Measurements from ENCODE around the gene TERT.

TERT gene

DNA sequence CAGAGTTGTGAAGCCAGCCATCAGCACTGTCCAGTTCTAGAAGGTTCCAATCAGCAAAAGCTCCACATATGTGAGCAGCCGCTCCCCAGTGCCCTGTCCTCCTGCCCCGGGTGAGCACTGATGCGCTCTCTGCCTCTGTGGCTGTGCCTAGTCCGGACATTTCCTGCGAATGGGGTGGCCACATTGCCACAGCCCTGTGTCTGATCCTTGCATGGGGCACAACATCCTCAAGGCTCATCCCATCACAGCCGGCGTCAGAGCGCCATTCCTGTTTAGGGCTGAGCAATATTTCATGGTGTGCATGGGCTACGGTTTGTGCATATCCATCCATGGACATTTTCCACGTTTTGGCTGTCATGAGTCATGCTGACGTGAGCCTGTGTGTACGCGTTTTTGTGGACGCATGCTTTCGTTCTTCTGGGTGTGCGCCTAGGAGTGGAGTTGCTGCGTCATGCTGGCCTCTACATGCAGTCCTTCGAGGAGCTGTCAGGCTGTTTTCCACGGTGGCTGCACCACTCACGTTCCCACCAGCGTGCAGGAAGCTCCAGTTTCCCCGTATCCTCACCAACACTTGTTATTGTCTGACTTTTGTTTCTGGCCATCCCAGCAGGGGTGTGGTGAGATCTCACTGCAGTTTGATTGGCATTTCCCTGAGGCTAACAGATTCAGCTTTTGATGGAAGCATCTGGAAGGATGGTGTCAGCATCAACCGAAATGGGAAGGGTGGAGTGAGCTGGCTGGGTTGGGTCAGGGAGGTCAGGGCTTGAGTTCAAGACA, 79.4 kb downstream of the TERT start:
- no peak for DNase-seq

DNA sequence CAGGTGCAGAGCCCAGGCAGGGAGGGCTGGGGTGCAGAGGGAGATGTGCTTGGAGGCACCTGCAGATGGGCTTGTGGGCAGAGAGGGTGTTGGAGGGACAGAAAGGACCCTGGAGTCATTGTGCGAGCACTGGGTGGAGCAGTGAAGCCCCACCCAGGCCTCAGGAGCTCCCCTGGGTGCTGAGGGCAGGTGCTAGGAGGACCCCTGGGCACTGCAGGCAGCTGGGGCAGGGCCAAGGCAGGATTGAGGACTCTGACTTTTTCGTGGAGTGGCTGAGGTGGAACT, 80.0 kb downstream of the TERT start:
- DNase-seq, result no peak

DNA sequence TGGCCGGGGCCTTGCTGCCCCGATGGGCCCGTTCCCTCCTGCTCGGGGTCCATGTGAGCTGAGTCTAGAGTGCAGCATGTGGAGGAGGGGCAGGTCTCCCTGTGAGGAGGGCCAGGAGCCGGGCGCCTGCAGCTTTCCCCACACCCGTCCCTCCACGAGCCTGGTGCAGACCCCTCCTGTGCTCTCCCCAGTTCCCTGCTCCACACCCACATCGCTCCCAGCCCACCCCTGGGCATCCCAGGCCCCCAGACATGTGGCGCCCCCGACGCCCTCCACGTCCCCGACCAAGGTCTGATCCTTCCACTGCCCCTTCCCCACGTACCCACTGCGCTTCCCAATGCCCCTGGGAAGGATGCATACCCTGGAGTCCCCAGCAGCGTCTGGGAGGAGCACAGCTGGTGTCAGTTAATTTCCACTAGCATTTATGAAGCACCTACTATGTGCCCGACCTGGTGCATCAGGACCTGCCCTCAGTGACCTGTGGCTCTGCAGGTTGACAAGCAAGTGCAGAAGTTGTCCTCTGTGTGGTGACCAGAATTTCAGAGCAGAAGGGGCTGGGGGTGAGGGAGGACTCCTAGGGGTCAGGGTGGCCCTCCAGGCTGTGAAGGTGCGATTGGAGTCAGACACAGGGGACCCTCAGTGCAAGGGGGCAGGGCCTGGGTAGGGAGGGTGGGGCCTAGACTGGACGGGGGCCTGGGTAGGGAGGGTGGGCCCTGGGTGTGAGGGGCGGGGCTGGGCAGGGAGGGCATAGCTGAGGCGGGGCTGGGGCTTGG, 80.5 kb downstream of the TERT start:
- no peak for DNase-seq

- no peak for DNase-seq
Observed at GRCh38 chr5:1213508-1214162, 81.2 kb downstream of the TERT start.

DNA sequence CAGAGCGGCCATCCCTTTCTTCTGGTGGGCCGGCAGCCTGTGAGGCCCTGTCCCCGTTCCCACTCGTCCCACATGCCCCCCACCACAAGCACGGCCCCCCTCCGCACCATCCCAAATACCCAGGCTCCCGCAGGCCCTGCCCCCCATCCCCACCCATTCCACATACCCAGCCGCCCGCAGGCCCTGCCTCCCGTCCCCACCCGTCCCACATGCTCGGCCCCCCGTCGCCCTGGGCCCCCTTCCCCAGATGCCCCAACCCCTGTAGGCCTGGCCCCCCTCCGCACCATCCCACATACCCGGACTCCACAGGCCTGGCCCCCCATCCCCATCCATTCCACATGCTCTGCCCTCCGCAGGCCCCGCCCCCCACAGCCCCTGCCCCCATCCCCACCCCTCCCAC, 82.0 kb downstream of the TERT start:
- DNase-seq, result no peak

GRCh38 chr5:1212271-1212670, 82.6 kb downstream of the TERT start:
- DNase-seq, result no peak

DNA sequence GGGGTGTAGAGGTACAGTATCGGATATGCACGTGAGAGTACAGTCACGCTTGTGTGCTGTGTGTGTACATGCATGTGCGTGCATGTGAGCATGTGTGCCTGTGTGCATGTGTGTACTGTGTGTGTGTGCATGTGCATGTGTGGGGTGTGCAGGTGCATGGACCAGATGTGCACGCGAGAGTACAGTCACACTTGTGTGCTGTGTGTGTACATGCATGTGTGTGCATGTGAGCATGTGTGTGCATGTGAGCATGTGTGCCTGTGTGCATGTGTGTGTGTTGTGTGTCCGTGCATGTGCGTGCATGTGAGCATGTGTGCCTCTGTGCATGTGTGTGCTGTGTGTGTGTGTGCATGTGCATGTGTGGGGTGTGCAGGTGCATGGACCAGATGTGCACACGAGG, 83.2 kb downstream of the TERT start:
- DNase-seq, result no peak

- no peak for DNase-seq
Observed at GRCh38 chr5:1210832-1211251, 84.0 kb downstream of the TERT start.

DNA sequence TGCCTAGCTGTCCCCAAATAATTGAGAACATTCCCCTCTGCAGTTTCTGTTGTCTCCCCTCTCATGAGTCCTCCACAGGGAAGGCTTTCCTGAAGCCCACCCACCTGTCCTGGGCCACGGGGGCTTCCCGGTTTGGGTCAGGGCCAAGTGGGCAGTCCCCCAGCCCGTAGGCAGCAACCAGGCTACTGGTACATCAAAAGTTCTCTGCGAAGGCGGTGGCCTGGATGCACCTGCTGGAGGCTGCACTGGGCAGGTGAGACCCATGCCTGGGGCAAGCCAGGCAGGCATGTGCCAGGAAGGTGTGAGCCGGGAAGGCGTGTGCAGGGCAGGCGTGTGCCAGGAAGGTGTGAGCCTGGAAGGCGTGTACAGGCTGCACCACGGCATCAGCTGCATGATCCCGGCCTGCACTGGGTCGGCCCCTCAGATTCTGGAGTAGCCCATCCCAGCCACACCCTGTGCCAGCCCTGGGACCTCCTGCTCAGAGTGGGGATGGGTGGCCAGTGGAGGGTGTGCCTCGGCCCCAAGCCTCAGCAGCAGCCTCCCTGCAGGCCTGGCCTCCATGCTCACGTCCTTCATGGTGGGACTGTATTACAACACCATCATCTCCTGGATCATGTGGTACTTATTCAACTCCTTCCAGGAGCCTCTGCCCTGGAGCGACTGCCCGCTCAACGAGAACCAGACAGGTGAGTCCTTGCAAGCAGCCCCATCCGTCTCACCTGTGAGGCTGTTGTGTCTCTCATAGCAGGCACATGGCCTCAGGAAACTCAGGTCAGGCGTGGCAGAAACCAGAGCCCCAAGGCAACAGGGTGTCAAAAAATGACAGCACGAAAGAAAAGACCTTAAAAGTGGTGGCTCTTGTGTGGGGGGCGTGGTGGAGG, 84.7 kb downstream of the TERT start:
- DNase-seq, result no peak

GRCh38 chr5:1209489-1209852, 85.4 kb downstream of the TERT start:
- no peak for DNase-seq

DNA sequence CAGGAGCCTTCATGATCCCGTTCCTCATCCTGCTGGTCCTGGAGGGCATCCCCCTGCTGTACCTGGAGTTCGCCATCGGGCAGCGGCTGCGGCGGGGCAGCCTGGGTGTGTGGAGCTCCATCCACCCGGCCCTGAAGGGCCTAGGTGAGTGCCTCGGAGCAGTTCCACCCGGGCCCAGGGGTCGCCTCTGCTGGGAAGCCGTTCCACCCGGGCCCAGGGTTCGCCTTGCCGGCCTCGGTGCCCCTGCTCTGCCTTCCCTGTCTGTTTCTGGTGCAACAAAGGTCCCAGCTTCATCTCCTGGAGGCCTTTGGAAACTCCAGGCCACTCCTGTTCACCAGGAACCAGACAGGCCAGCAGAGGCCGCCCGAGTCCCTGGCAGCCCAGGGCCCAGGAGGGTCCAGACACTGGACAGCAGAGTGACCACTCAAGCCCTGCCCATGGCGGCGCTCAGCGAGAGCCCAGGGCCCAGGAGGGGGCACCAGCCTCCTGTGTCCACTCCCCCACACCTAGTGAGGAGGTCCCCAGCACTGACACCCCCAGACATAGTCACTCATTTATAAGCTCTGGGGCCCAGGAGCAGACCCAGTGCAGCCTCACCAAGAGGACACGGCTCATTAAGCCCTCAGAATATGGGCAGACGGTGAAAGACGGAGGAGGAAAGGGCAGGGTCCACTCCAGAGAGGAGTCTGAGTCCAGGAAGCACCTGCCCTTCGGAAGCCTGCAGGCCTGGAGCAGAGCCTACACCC, 86.0 kb downstream of the TERT start:
- no peak for DNase-seq

DNA sequence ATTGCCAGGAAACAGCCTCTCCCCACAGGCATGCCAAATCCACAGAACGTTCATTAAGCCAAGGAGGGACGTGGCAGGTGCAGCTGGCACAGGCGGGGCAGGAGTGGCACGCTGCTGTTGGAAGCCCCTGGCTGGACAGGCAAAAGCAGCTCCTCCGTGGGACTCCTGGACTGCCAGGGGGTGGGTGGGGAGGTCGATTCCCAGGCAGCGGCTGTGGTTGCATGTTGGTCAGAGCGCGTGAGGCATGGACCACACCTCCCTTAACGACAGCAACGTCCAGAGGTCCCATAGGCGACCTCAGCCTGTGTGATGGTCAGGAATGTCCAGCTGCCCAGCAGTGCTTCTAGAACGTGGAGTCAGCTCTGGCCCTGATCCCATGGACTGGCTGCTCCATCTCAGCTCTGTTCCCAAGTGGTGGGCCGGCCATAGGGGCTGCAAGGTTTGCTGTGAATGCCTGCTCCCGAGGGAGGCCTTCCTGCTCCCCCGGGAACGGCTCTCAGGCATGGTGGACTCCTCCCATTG, 86.6 kb downstream of the TERT start:
- DNase-seq, result no peak

DNA sequence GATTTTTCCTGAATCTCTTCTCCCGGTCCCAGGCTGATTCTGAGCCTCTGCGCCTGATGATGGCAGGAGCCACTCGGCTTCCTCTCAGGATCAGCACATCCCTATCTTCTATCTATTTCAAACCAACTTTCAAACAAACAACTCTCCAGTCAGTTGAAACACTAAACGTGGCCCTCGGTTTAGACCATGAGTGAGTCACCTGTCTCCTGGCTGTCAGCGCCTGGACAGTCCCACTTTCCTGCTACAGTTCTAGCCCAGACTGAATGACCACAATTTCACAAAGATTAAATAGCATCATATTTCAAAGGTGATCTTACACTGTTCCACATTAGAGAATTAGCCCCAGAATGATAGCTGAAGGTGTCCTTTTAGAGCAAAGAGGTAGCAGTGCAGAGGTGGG, 87.3 kb downstream of the TERT start:
- no peak for DNase-seq

DNA sequence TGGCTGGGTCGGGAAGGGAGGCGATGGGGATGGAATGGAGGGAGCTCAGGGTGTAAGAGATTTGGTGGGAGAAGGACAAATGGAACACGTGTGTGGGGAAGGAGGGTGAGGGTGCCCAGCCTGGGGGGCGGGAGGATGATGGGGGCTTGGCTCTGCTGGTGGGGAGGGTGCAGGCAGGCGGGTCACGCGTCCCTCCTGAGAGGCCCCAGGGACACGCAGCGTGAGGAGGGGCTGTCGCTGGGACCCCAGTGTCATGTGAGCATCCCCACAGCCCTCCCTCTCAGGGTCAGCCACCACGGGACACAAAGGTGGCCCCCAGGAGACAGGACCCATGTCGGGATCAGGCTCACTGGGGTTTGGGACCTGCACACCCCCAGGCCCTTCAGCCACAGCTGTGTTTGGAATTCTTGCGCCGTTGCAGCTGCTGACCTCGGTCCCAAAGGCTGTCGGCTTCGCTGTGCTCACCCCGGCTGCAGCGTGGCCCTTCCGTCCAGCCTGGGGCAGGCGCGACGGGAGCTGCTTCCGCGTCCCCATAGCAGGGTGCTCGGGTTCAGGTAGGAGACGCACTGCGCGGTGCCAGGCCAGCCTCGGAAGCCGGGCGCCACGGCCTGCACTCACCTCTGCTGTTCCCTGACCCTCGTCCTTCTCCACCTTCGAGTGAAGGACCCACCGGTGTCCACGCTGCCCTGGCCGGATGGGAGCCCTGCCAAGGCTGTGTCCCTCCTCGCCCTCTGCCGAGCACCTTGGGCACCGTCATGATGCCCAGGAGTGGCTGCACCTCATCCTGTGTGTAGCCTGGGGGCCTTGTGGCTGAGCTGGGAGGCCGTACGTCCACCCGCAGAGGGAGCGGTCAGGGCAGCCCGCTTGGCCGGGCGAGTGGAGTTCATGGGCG, 88.1 kb downstream of the TERT start:
- no peak for DNase-seq

GRCh38 chr5:1205255-1206180, 89.3 kb downstream of the TERT start:
- DNase-seq, result no peak

DNA sequence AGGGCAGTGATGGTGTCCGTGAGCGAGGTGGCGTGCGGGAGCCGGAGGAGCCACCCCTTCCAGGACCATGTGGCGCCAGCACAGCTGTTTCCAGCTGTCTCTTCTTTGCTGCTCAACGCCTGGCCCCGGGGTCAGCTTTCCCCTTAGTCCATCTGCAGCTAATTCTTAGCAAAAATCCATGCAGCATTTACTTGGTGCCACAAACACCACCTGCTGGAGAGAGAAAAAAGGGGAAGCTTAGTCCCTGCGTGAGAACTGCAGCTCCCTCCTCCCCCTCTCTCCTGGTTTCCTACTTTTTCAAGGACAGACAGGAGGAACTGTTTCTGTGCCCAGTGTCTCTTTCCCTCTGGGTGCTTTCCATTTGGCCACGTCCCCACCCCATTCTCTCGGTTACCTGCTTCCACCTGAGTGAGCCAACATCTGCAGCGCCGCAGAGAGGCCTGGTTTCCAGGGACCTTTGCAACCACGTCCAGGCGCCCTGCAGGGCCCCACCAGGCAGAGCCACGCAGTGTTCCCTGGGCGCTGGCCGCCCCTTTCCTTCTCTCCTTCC, 90.1 kb downstream of the TERT start:
- DNase-seq, result no peak

DNA sequence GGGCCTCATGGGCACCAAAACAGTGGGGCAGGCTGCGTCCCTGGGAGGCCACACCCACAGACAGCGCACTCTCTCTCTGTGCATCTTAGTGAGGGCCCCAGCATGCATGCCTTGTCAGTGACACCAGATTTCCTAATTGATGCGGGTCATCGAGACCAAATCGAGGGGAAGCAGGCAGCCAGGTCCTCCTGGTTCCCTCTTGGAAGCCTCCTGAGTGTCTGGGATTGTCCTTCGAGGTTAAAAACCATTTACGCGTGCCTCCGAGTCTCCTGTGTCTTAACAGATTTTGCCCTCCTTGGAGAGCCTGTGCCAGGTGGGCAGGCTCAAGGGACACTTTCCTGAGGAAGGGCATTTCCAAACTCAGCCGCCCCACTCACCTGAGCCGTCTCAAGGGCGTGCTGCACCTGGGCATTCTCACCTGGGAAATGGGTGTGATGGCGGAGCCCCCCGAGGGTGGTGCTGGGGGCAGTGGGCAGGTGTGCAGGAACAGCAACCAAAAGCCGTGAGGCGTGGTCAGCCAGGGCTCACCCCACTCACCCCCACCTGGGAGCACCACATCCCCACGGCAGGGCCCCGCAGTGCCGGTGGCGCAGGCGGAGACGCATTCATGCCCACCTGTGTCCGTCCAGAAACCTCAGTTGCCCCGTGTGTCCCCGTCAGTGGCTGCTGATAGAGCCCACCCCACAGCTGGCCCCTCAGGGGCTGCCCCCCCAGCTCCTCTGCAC, 90.7 kb downstream of the TERT start:
- DNase-seq, result no peak

- no peak for DNase-seq
Observed at GRCh38 chr5:1203311-1203967, 91.4 kb downstream of the TERT start.

Data from NCI-H446 (cell line).